GM10248 (cell line): ENCODE data around the gene MRPS18A.

ENCODE experiments used
- CTCF ChIA-PET: fragments of 300-600 bp; sonication (Branson Sonifier 250); formaldehyde crosslinking; extraction: SDS; loops from one replicate; lab custom pipeline; 2021; ENCODE audit warnings: antibody characterized with exemption; lab: Yijun Ruan, JAX
- POLR2A ChIA-PET: fragments of 350-650 bp; sonication (Branson Sonifier 250); formaldehyde crosslinking; extraction: SDS; loops from one replicate; lab custom pipeline; 2020; ENCODE audit warnings: antibody characterized with exemption; lab: Yijun Ruan, JAX
- DNase-seq: peaks from one replicate; pipeline ENCODE4 v3.0.0; 2012; ENCODE audit errors: extremely low spot score
- CTCF ChIP-seq: IDR thresholded peaks from 2 replicates; pipeline ENCODE4 v1.5.1; 2012; ENCODE audit warnings: mild to moderate bottlenecking, low read depth; ENCODE audit errors: extremely low read depth, missing control alignments, control extremely low read depth

MRPS18A gene

DNA sequence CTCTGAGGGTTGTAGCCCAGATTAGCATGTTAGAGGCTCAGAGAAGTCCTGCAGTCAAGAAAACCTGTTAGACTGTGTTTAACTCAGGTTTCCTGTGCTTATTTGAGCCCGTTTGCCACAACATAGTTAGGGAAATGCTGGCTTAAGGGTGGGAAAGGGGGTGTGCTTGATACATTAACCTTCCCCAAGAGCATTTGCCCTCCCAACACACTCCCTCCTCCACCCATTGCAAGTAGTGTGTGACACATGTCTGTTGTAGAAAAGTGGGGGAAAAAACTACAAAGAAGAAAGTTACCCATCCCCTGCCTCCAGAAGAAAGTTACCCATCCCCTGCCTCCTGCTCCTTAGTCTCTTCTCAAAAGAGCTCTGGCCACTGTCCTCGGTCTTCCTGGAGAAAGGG, 36.8 kb upstream of the MRPS18A start:
- CTCF ChIA-PET = interaction anchor here (0.6 to 2.7 kb wide), 38 partner anchors 10 to 588 kb away, joined by 3 to 36 read pairs (median 4); partner anchors contain the start of genes AARS2 and VEGFA
- POLR2A ChIA-PET = interaction anchor here (1.0 to 1.2 kb wide), 2 partner anchors 10 to 523 kb away, joined by 3 read pairs; partner anchors contain the start of gene HSP90AB1
- no peak for DNase-seq
- TF ChIP-seq CTCF = no peak

DNA sequence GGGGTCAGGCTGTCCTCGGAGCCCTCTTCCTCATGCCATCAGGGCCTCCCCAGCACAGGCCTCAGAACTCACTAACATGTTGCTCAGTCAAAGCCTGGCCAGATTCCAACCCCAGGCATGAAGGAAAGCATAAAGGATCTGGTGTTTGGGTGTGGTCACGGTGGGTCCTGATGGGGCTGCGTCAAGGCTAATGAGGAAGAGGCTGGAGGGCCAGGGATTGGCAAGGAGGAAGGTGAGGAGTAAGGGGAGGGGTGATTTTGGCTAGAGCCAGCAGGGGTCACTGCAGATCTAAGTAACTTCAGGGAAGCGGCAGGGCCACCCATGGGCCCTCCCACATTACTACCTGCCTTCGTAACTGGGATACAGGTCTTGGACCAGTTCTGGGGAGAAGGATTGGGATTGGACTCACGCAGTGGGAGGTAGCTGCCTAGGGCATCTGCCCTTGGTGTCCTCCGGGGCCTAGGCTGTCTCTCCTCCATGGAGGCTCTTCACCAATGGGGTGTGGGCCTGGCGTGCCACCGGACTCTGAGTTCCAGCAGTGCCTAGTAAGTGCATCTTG, 36.2 kb upstream of the MRPS18A start:
- DNase-seq = peak; percentile 82
- peak; percentile 65 for TF ChIP-seq CTCF
- CTCF ChIA-PET = interaction anchor here (0.6 to 2.7 kb wide), 33 partner anchors 9 to 506 kb away, joined by 3 to 36 read pairs (median 4); partner anchors contain the start of gene VEGFA
- POLR2A ChIA-PET = interaction anchor here (1.0 kb wide), 1 partner anchor 10 kb away, joined by 3 read pairs; no protein-coding TSS in a partner anchor

DNA sequence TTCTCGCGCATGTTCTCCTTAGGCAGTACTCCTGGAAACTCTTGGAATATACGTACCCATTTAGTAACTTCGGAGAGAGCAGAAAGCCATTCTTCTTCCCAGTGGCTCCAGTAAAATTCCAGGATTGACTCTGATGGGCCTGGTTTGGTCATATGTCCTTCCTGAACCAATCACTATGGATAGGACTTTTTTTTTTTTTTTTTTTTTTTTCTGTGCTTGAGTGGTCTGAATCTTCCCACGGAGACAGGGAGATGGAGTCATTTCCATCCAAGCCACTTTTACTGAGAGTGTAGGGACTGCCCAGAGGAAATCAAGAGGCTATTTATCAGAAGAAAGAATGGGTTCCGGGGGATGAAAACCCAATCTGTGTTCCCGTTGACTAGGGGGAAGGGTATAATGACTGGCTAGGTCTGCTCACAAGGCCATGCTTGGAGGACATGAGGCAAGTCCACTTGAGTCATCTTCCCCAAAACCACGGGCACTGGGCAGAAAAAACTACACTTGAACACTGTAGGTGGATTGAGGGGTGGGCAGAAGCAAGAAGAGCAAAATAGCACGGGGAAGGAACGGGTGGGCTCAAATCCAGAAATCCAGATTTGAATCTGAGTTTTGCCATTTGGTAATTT, 35.4 kb upstream of the MRPS18A start:
- ChIA-PET CTCF (interaction anchor here (1.0 to 3.2 kb wide), 14 partner anchors 11 to 361 kb away, joined by 3 to 28 read pairs (median 8); partner anchors contain the start of gene VEGFA), POLR2A (no interaction called here)
- no peak for DNase-seq

DNA sequence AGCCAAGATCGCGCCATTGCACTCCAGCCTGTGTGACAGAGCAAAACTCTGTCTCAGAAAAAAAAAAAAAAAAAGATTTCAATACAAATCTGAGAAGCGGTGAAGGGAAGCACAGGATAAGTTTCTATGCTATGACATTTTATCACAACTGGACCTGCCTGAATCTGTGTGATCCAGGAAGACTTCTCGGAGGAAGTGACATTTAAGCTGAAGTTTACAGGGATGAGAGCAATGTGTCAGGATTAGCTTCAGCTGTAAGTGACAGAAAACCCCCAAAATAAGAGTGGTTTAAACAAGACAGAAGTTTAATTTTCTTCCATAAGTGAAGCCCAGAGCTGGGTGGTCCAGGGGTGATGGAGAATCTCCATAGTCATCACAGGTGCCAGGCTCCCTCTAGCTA, 33.4 kb upstream of the MRPS18A start:
- DNase-seq = no peak
- ChIA-PET POLR2A (no interaction called here), CTCF (interaction anchor here (0.7 to 3.2 kb wide), 10 partner anchors 10 to 358 kb away, joined by 3 to 15 read pairs (median 4); partner anchors contain the start of gene VEGFA)
- no peak for TF ChIP-seq CTCF

More for the DNA sequence above, 35.4 kb upstream of the MRPS18A start:
- no peak for TF ChIP-seq CTCF

DNA sequence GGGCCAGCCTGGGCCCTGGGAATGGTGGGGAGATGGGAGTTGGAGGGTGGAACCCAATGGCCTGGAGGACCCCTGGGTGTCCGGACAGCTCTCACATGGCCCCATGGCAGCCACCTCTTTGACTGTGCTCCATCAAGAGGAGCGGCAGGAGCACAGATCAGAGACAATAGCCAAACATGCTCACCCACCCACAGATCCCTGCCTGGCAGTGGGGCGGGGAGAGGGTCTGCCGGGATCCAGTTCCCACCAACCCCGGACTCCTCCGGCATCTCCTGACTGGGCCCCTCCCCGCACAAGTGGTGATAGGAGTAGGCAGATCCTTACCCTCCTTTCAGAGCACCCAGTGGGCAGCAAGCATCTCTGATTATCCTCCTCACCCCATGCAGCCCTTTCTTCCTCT, 31.9 kb upstream of the MRPS18A start:
- no peak for TF ChIP-seq CTCF
- POLR2A ChIA-PET = no interaction called here
- no peak for DNase-seq
- CTCF ChIA-PET = interaction anchor here (1.0 to 3.2 kb wide), 7 partner anchors 20 to 359 kb away, joined by 3 to 15 read pairs (median 5); partner anchors contain the start of gene VEGFA

GRCh38 chr6:43718387-43719105, 31.0 kb upstream of the MRPS18A start:
- no peak for TF ChIP-seq CTCF
- ChIA-PET POLR2A (no interaction called here), CTCF (interaction anchor here (1.1 to 2.0 kb wide), 5 partner anchors 21 to 360 kb away, joined by 3 to 5 read pairs (median 5); no protein-coding TSS in a partner anchor)
- DNase-seq = no peak
